Astrocyte (in vitro differentiated cells and primary cell): ENCODE measurements around the gene MEGF10.
A peak's percentile ranks its signal among the peaks of the same experiment; 100 is the strongest.

ENCODE experiments used
- CTCF ChIP-seq: IDR thresholded peaks from 2 replicates; pipeline ENCODE4 v1.5.1; 2011; ENCODE audit warnings: low read depth, mild to moderate bottlenecking, inconsistent platforms, low read length, moderate library complexity; ENCODE audit not compliant: insufficient read depth
- EZH2 ChIP-seq: IDR thresholded peaks from 2 replicates; pipeline ENCODE4 v1.6.1; 2012; ENCODE audit warnings: mild to moderate bottlenecking, low read length, inconsistent platforms; ENCODE audit not compliant: insufficient read depth

DNA sequence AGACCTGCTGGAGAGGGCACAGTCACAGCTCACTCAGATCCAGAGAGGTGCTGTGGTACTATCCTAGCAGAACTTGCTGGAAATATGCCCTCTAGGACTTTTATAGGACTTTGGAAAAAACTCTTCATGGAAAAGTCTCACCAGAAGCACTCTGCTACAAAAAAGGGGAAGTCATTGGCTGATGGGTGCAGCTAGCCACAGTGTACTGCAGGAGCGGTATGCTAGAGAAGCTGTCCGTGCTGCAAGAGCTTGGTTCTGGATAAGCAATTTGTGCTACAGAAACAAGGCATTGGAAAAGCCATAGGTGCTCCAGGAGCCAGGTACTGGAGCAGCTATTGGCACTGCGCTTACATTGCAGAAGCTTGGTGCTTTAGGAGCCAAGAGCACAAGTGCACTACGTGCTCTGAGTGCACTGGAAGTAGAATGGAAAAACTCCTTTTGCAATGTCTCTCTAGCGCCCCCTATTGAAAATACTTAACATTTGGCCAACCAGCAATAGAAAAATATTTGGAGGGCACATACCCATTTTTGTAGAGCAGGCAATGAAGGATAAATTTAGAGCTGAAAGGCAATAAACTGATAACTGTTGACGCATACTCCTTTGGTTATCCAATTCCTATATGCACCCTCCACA lies 83.4 kb downstream of the MEGF10 start:
- TF ChIP-seq CTCF (peak; percentile 28), EZH2 (no peak)
